WTC11 (cell line): ENCODE results near the gene LAMC3. TPM values are rescaled to one million over a fixed set of nuclear protein-coding genes. Genes with fewer than 3 reads are reported as not detected.
A peak's percentile ranks its signal among the peaks of the same experiment; 100 is the strongest.

Source experiments
- ATAC-seq: fragments of 200-7000 bp; cut with Tn5 transposase; 2 replicates; pipeline ENCODE4 v1.10.0; 2021; ENCODE audit warnings: mild to moderate bottlenecking, moderate library complexity
- CTCF ChIA-PET: fragments of 300-600 bp; sonication (Branson Sonifier 250); formaldehyde crosslinking; loops from one replicate; lab custom pipeline; 2021; ENCODE audit warnings: antibody characterized with exemption; lab: Charles Lee
- POLR2A ChIA-PET: fragments of 350-600 bp; sonication (Branson Sonifier 250); formaldehyde crosslinking; loops from one replicate; lab custom pipeline; 2021; ENCODE audit warnings: antibody characterized with exemption; lab: Charles Lee
- DNase-seq: peaks from one replicate; pipeline ENCODE4 v3.0.0; 2021; ENCODE audit warnings: low spot score
- H3K27ac Mint-ChIP-seq: 2 replicates; pipeline ENCODE4 v1.8.0; 2021; ENCODE audit warnings: mixed read lengths
- H3K27me3 Mint-ChIP-seq: 2 replicates; pipeline ENCODE4 v1.8.0; 2021; ENCODE audit warnings: low read depth, mild to moderate bottlenecking, moderate library complexity, mixed read lengths
- H3K36me3 Mint-ChIP-seq: 2 replicates; pipeline ENCODE4 v1.8.0; 2021; ENCODE audit warnings: mixed read lengths
- H3K4me1 Mint-ChIP-seq: 2 replicates; pipeline ENCODE4 v1.8.0; 2022; ENCODE audit warnings: mixed read lengths
- H3K4me3 Mint-ChIP-seq: 2 replicates; pipeline ENCODE4 v1.8.0; 2021; ENCODE audit warnings: mild to moderate bottlenecking, moderate library complexity, mixed read lengths
- H3K9me3 Mint-ChIP-seq: 2 replicates; pipeline ENCODE4 v1.8.0; 2021; ENCODE audit warnings: mixed read lengths
- AR ChIP-seq: fragments of 250-450 bp; sonication (Bioruptor Pico); IDR thresholded peaks from 2 replicates; pipeline ENCODE4 v1.9.0; 2021; ENCODE audit warnings: mild to moderate bottlenecking
- ATF1 ChIP-seq: sonication (generic); formaldehyde crosslinking; IDR thresholded peaks from 2 replicates; pipeline ENCODE4 v1.8.1; 2023; ENCODE audit warnings: mild to moderate bottlenecking, moderate library complexity, missing genetic modification reagents
- CBFB ChIP-seq: sonication (generic); formaldehyde crosslinking; IDR thresholded peaks from 2 replicates; pipeline ENCODE4 v1.8.1; 2022; ENCODE audit warnings: mild to moderate bottlenecking, low read depth, missing genetic modification reagents
- CREM ChIP-seq: sonication (generic); formaldehyde crosslinking; IDR thresholded peaks from 2 replicates; pipeline ENCODE4 v1.8.1; 2022; ENCODE audit warnings: mild to moderate bottlenecking, missing genetic modification reagents, moderate library complexity
- FOXP1 ChIP-seq: sonication (generic); formaldehyde crosslinking; IDR thresholded peaks from 2 replicates; pipeline ENCODE4 v1.8.0; 2022; ENCODE audit warnings: missing genetic modification reagents, mild to moderate bottlenecking, moderate library complexity, borderline replicate concordance
- HMGXB4 ChIP-seq: sonication (generic); formaldehyde crosslinking; IDR thresholded peaks from 2 replicates; pipeline ENCODE4 v1.8.1; 2023; ENCODE audit warnings: mild to moderate bottlenecking, moderate library complexity, missing genetic modification reagents
- NFYB ChIP-seq: sonication (generic); formaldehyde crosslinking; conservative IDR thresholded peaks from 2 replicates; pipeline ENCODE4 v1.8.0; 2022; ENCODE audit warnings: low read depth, missing genetic modification reagents
- NR3C1 ChIP-seq: sonication (generic); formaldehyde crosslinking; conservative IDR thresholded peaks from 2 replicates; pipeline ENCODE4 v1.8.1; 2023; ENCODE audit warnings: low read depth, mild to moderate bottlenecking, missing genetic modification reagents
- SMAD3 ChIP-seq: sonication (generic); formaldehyde crosslinking; IDR thresholded peaks from 2 replicates; pipeline ENCODE4 v1.8.0; 2022; ENCODE audit warnings: missing genetic modification reagents, mild to moderate bottlenecking, borderline replicate concordance
- SOX15 ChIP-seq: fragments of 250-450 bp; sonication (Bioruptor Pico); IDR thresholded peaks from 2 replicates; pipeline ENCODE4 v1.9.0; 2021; ENCODE audit warnings: mild to moderate bottlenecking
- STAT6 ChIP-seq: sonication (generic); formaldehyde crosslinking; conservative IDR thresholded peaks from 2 replicates; pipeline ENCODE4 v1.8.1; 2023; ENCODE audit warnings: mild to moderate bottlenecking, low read depth, missing genetic modification reagents, moderate library complexity
- ZBTB43 ChIP-seq: sonication (generic); formaldehyde crosslinking; IDR thresholded peaks from 2 replicates; pipeline ENCODE4 v1.8.1; 2023; ENCODE audit warnings: mild to moderate bottlenecking, missing genetic modification reagents
- ZNF232 ChIP-seq: sonication (generic); formaldehyde crosslinking; IDR thresholded peaks from 2 replicates; pipeline ENCODE4 v1.8.0; 2022; ENCODE audit warnings: mild to moderate bottlenecking, missing genetic modification reagents
- ZNF317 ChIP-seq: sonication (generic); formaldehyde crosslinking; IDR thresholded peaks from 2 replicates; pipeline ENCODE4 v1.8.1; 2023; ENCODE audit warnings: low read depth, mild to moderate bottlenecking, moderate library complexity, missing genetic modification reagents, borderline replicate concordance
- ZNF396 ChIP-seq: fragments of 250-450 bp; sonication (Bioruptor Pico); IDR thresholded peaks from 2 replicates; pipeline ENCODE4 v1.8.0; 2021; ENCODE audit warnings: mild to moderate bottlenecking, moderate library complexity, borderline replicate concordance
- ZNF512 ChIP-seq: sonication (generic); formaldehyde crosslinking; IDR thresholded peaks from 2 replicates; pipeline ENCODE4 v1.8.1; 2022; ENCODE audit warnings: missing genetic modification reagents, borderline replicate concordance
- ZNF532 ChIP-seq: fragments of 250-450 bp; sonication (Bioruptor Pico); IDR thresholded peaks from 2 replicates; pipeline ENCODE4 v1.9.0; 2021; ENCODE audit warnings: mild to moderate bottlenecking, borderline replicate concordance
- total RNA-seq: library from RNA; stranded (reverse); gene quantifications from 3 replicates; pipeline ENCODE4 v1.2.3, GENCODE V29; 2021
- TF ChIP-seq, protein P1 (sequence below): sonication (generic); formaldehyde crosslinking; IDR thresholded peaks from 2 replicates; pipeline ENCODE4 v1.8.0; 2022; ENCODE audit warnings: mild to moderate bottlenecking, missing genetic modification reagents

Gene LAMC3
- total RNA-seq, 1 experiment from 2014 or later: 50.9 TPM

DNA sequence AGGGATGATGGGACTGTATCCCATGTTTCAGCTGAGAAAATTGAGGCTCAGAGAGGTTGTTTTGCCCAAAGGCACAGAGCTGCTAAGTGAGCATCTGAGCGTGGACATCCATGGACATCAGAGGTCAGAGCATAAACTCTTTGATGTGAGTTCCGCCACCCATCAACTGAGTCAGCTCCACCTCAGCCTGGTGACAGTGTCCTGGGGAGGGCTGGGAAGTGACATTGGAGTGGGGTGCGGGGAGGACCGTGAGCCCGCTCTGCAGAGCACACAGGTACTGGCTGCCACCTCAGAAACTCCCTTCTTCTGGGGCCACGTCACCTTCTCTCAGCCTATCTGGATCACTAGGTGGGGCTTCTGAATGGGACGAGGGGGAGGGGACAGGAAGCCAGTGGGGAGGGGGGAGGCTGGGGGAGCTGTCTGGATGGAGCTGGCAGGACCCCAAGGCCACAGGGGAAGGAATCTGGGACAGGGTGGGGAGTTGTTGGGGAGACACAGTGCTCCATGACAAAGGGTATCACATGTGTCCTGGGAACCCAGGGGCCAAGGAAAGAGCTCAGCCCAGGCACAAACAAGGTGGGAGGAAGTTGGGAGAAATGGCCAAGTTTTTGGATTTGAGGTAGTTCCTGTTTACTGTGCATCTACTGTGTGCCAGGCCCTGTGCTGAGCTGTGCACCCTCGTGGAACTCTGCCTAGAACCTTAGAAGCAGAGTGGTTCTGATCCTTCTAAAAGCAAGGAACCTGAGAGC is 2.5 kb downstream of the LAMC3 start:
- ATAC-seq (peak; percentile 29), DNase-seq (no peak)
- ChIA-PET CTCF (interaction anchor here (1.2 to 3.5 kb wide), 8 partner anchors 9 to 145 kb away, joined by 3 to 30 read pairs (median 6); no protein-coding TSS in a partner anchor), POLR2A (no interaction called here)
- Mint-ChIP-seq H3K27me3 (peaks cover 16% of the 10 kb centered on the region), H3K27ac (peak overlapping the region; percentile 49; the same call in 1 of the 2 replicates), H3K36me3 (peaks cover 3% of the 10 kb centered on the region; the same call in 1 of the 2 replicates), H3K4me3 (no peak overlapping the region), H3K4me1 (peaks cover 35% of the 10 kb centered on the region), H3K9me3 (no peaks in the 10 kb centered on the region)
- TF ChIP-seq SMAD3 (no peak), AR (CRISPR knock-in tag) (no peak), NFYB (CRISPR knock-in tag) (no peak), ATF1 (CRISPR knock-in tag) (no peak), CBFB (CRISPR knock-in tag) (no peak), HMGXB4 (CRISPR knock-in tag) (no peak), FOXP1 (no peak), SOX15 (CRISPR knock-in tag) (no peak), ZBTB43 (CRISPR knock-in tag) (no peak), CREM (CRISPR knock-in tag) (no peak), ZNF532 (CRISPR knock-in tag) (no peak), NR3C1 (no peak)

- ATAC-seq (no peak), DNase-seq (no peak)
- ChIA-PET CTCF (interaction anchor here (1.2 to 3.5 kb wide), 6 partner anchors 8 to 146 kb away, joined by 3 to 30 read pairs (median 10); no protein-coding TSS in a partner anchor), POLR2A (no interaction called here)
- no peak for TF ChIP-seq STAT6
- no peak for TF ChIP-seq ZNF512 (CRISPR knock-in tag)
- TF ChIP-seq ZNF317: no peak
- no peak for TF ChIP-seq ZNF396 (CRISPR knock-in tag)
- TF ChIP-seq, protein P1, sequence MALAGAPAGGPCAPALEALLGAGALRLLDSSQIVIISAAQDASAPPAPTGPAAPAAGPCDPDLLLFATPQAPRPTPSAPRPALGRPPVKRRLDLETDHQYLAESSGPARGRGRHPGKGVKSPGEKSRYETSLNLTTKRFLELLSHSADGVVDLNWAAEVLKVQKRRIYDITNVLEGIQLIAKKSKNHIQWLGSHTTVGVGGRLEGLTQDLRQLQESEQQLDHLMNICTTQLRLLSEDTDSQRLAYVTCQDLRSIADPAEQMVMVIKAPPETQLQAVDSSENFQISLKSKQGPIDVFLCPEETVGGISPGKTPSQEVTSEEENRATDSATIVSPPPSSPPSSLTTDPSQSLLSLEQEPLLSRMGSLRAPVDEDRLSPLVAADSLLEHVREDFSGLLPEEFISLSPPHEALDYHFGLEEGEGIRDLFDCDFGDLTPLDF (CRISPR knock-in tag): no peak
- TF ChIP-seq ZNF232 (CRISPR knock-in tag): no peak
- Mint-ChIP-seq H3K36me3 (peaks cover 3% of the 10 kb centered on the region; the same call in 1 of the 2 replicates), H3K4me1 (peaks cover 40% of the 10 kb centered on the region), H3K4me3 (no peak overlapping the region), H3K27ac (peak overlapping the region; percentile 76), H3K27me3 (peaks cover 16% of the 10 kb centered on the region), H3K9me3 (no peaks in the 10 kb centered on the region)
These were observed 3.0 kb downstream of the LAMC3 start for GRCh38 chr9:131012023-131012334.
